ENCODE results near the gene CHD1. TPM values are rescaled to one million over a fixed set of nuclear protein-coding genes. Genes with fewer than 3 reads are reported as not detected.

The CHD1 gene
- total RNA-seq, 4 donors from 2014 or later, result 27.4 to 149 (median 63.6) TPM

- Histone ChIP-seq H3K36me3 (no peaks in the 10 kb centered on the region), H3K4me1 (peaks cover 0 to 14% of the 10 kb centered on the region in 2 donors), H3K9me3 (no peaks in the 10 kb centered on the region), H3K27ac (peak overlapping the region; percentile 98 to 100), H3K27me3 (no peaks in the 10 kb centered on the region), H3K4me3 (peak overlapping the region; percentile 89)
- TF ChIP-seq POLR2A (IDR thresholded peaks at IDR 0.05), result no peak
- TF ChIP-seq CTCF (IDR thresholded peaks at IDR 0.05), result no peak
- DNase-seq, result peak; percentile 74 to 75
- intact Hi-C loops (cut with DNase I; ENCODE audit: low total_unique reads), result loop anchor here (10.0 kb wide), 1 partner anchor 153 kb away; the partner anchor contains the start of gene RGMB
Observed at GRCh38 chr5:98927989-98928872, 576 bp downstream of the CHD1 start.

- peak; percentile 58 to 86 for TF ChIP-seq POLR2A (IDR thresholded peaks at IDR 0.05)
- no peak for TF ChIP-seq CTCF (IDR thresholded peaks at IDR 0.05)
- H3K27ac ChIP-seq, result peak overlapping the region; percentile 98 to 100
- peak; percentile 47 to 65 for DNase-seq
- H3K27me3 ChIP-seq, result no peaks in the 10 kb centered on the region
- intact Hi-C loops (cut with DNase I; ENCODE audit: low total_unique reads), result loop anchor here (10.0 kb wide), 1 partner anchor 153 kb away; the partner anchor contains the start of gene RGMB
- H3K4me1 ChIP-seq, result peaks cover 0 to 14% of the 10 kb centered on the region in 2 donors
- no peaks in the 10 kb centered on the region for H3K9me3 ChIP-seq
- H3K36me3 ChIP-seq, result no peaks in the 10 kb centered on the region
- H3K4me3 ChIP-seq, result peak overlapping the region; percentile 89
Observed at GRCh38 chr5:98927242-98927988, 1.4 kb downstream of the CHD1 start.

DNA sequence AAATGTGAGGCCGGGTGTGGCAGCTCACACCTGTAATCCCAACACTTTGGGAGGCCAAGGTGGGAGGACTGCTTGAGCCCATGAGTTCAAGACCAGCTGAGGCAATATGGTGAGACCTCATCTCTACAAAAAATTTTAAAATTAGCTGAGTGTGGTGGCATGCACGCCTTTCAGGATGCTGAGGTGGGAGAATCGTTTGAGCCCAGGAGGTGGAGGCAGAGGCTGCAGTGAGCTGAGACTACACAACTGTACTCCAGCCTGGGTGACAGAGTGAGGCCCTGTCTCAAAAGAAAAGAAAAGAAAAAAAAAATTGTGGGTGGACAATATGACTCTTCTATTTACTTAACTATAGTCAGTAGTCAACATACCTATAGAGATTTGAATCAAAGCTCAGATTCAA, 4.8 kb downstream of the CHD1 start:
- H3K4me1 ChIP-seq, result peaks cover 0 to 7% of the 10 kb centered on the region in 2 donors
- H3K27ac ChIP-seq, result no peak overlapping the region
- DNase-seq, result no peak
- H3K9me3 ChIP-seq, result no peaks in the 10 kb centered on the region
- no peak overlapping the region for H3K4me3 ChIP-seq
- no peaks in the 10 kb centered on the region for H3K27me3 ChIP-seq
- H3K36me3 ChIP-seq, result no peaks in the 10 kb centered on the region
- intact Hi-C loops (cut with DNase I; ENCODE audit: low total_unique reads), result loop anchor here (10.0 kb wide), 1 partner anchor 149 kb away; the partner anchor contains the start of gene RGMB
- TF ChIP-seq CTCF (IDR thresholded peaks at IDR 0.05) (no peak), POLR2A (IDR thresholded peaks at IDR 0.05) (no peak)

DNA sequence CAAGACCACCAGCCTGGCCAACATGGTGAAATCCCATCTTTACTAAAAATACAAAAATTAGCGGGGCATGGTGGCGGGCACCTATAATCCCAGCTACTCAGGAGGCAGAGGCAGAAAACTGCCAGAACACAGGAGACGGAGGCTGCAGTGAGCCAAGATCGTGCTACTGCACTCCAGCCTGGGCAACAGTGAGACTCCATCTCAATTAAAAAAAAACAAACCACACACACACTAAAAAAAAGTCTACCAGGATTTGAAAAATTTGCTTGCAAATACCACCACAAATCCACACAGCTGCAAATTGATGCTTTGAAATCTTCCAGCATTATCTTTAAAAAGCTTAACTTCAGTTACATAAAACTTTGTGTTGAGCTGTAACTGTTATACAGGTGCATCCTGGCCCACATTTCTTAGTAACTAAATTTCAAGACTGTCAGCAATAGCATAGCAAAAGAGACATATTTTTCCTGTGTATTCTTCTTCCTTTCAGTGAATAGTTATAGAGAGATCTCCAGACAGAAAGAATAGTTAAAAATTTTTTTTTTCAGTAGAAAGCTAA, 6.8 kb downstream of the CHD1 start:
- Histone ChIP-seq H3K4me3 (no peak overlapping the region), H3K36me3 (no peaks in the 10 kb centered on the region), H3K9me3 (no peaks in the 10 kb centered on the region), H3K27me3 (no peaks in the 10 kb centered on the region), H3K4me1 (peaks cover 0 to 7% of the 10 kb centered on the region in 2 donors), H3K27ac (no peak overlapping the region)
- TF ChIP-seq CTCF (IDR thresholded peaks at IDR 0.05) (no peak), POLR2A (IDR thresholded peaks at IDR 0.05) (no peak)
- intact Hi-C loops (cut with DNase I; ENCODE audit: low total_unique reads), result loop anchor here (10.0 kb wide), 1 partner anchor 147 kb away; the partner anchor contains the start of gene RGMB
- no peak for DNase-seq

All from uterus (tissue), 4 donors.